DND-41 (cell line): Measurements from ENCODE around the gene ELMO2.

ENCODE experiments used
- ATAC-seq: fragments of 200-7000 bp; cut with Tn5 transposase; 3 replicates; pipeline ENCODE4 v1.9.1; 2021; ENCODE audit warnings: low read depth; ENCODE audit not compliant: insufficient read depth
- DNase-seq: peaks from one replicate; pipeline ENCODE4 v3.0.0-alpha.2; 2020
- H2AFZ ChIP-seq: 2 replicates; pipeline ENCODE4 v1.6.0; 2012; ENCODE audit warnings: low read depth, low read length
- H3K27ac ChIP-seq: 2 replicates; pipeline ENCODE4 v1.5.1; 2012; ENCODE audit warnings: low read length, inconsistent platforms
- H3K27me3 ChIP-seq: fragments of 200-600 bp; sonication (generic); 2 replicates; pipeline ENCODE4 v1.6.0; 2012; ENCODE audit warnings: low read length, mild to moderate bottlenecking, inconsistent platforms; ENCODE audit not compliant: insufficient read depth, poor library complexity
- H3K36me3 ChIP-seq: 2 replicates; pipeline ENCODE4 v1.5.1; 2012; ENCODE audit warnings: low read length, inconsistent platforms; ENCODE audit not compliant: insufficient read depth
- H3K4me1 ChIP-seq: 2 replicates; pipeline ENCODE4 v1.5.1; 2012; ENCODE audit warnings: mild to moderate bottlenecking, low read length; ENCODE audit not compliant: insufficient read depth
- H3K4me2 ChIP-seq: 2 replicates; pipeline ENCODE4 v1.6.0; 2012; ENCODE audit warnings: mild to moderate bottlenecking, moderate library complexity, low read length, inconsistent platforms; ENCODE audit not compliant: insufficient read depth
- H3K4me3 ChIP-seq, 2 experiments: fragments of 200-600 bp in 1 of 2; shearing (Covaris generic) in 1 of 2; 2 replicates each; pipeline ENCODE4 v1.5.1; 2012 to 2016; ENCODE audit warnings: inconsistent platforms in 2 of 2, low read length in 2 of 2, mild to moderate bottlenecking in 2 of 2, low read depth in 1 of 2, moderate library complexity in 1 of 2
- H3K79me2 ChIP-seq: 2 replicates; pipeline ENCODE4 v1.6.0; 2012; ENCODE audit warnings: low read length, inconsistent platforms; ENCODE audit not compliant: insufficient read depth
- H3K9ac ChIP-seq: 2 replicates; pipeline ENCODE4 v1.6.0; 2012; ENCODE audit warnings: low read depth, mild to moderate bottlenecking, inconsistent platforms, low read length, moderate library complexity
- H3K9me3 ChIP-seq: 2 replicates; pipeline ENCODE4 v1.5.1; 2012; ENCODE audit warnings: low read length, moderate library complexity, mild to moderate bottlenecking, inconsistent platforms; ENCODE audit not compliant: insufficient read depth, severe bottlenecking
- H4K20me1 ChIP-seq: 2 replicates; pipeline ENCODE4 v1.6.0; 2012; ENCODE audit warnings: low read length; ENCODE audit not compliant: insufficient read depth
- CTCF ChIP-seq: IDR thresholded peaks from 2 replicates; pipeline ENCODE4 v1.5.1; 2012; ENCODE audit warnings: borderline replicate concordance, low read length, moderate library complexity, mild to moderate bottlenecking; ENCODE audit not compliant: poor library complexity, severe bottlenecking; ENCODE audit errors: extremely low read depth
- EZH2 ChIP-seq: IDR thresholded peaks from 3 replicates; pipeline ENCODE4 v1.6.1; 2012; ENCODE audit warnings: borderline replicate concordance, low read depth, mild to moderate bottlenecking, moderate library complexity, low read length, inconsistent platforms; ENCODE audit not compliant: severe bottlenecking

Gene ELMO2

GRCh38 chr20:46353500-46354206 is 52.8 kb downstream of the ELMO2 start:
- Histone ChIP-seq H3K4me3 (no peak overlapping the region), H3K4me2 (no peak overlapping the region), H3K9ac (no peak overlapping the region), H3K4me1 (no peaks in the 10 kb centered on the region), H3K27ac (no peak overlapping the region), H3K79me2 (no peaks in the 10 kb centered on the region), H3K27me3 (no peaks in the 10 kb centered on the region), H4K20me1 (peaks cover 52% of the 10 kb centered on the region), H3K9me3 (no peaks in the 10 kb centered on the region), H3K36me3 (peaks cover 87% of the 10 kb centered on the region), H2AFZ (no peak overlapping the region)
- no peak for DNase-seq
- no peak for ATAC-seq
- TF ChIP-seq CTCF (no peak), EZH2 (no peak)

GRCh38 chr20:46352370-46352938 is 54.0 kb downstream of the ELMO2 start:
- no peak overlapping the region for H3K4me3 ChIP-seq
- no peak overlapping the region for H3K27ac ChIP-seq
- H3K36me3 ChIP-seq: peaks cover 83% of the 10 kb centered on the region
- H3K4me2 ChIP-seq: no peak overlapping the region
- H3K27me3 ChIP-seq: no peaks in the 10 kb centered on the region
- no peak for TF ChIP-seq CTCF
- no peak for TF ChIP-seq EZH2
- H2AFZ ChIP-seq: no peak overlapping the region
- no peaks in the 10 kb centered on the region for H3K9me3 ChIP-seq
- H4K20me1 ChIP-seq: peaks cover 48% of the 10 kb centered on the region
- no peaks in the 10 kb centered on the region for H3K4me1 ChIP-seq
- DNase-seq (no peak), ATAC-seq (no peak)
- no peak overlapping the region for H3K9ac ChIP-seq
- H3K79me2 ChIP-seq: no peaks in the 10 kb centered on the region

GRCh38 chr20:46351357-46352058 is 54.9 kb downstream of the ELMO2 start:
- no peaks in the 10 kb centered on the region for H3K9me3 ChIP-seq
- H3K27me3 ChIP-seq: no peaks in the 10 kb centered on the region
- no peak overlapping the region for H3K4me3 ChIP-seq
- H3K4me1 ChIP-seq: no peaks in the 10 kb centered on the region
- H3K79me2 ChIP-seq: no peaks in the 10 kb centered on the region
- DNase-seq: no peak
- peaks cover 82% of the 10 kb centered on the region for H3K36me3 ChIP-seq
- H2AFZ ChIP-seq: no peak overlapping the region
- peaks cover 40% of the 10 kb centered on the region for H4K20me1 ChIP-seq
- TF ChIP-seq EZH2 (no peak), CTCF (no peak)
- no peak overlapping the region for H3K9ac ChIP-seq
- H3K27ac ChIP-seq: no peak overlapping the region
- ATAC-seq: no peak
- no peak overlapping the region for H3K4me2 ChIP-seq
